ENCODE results near the gene LCK. TPM values are rescaled to one million over a fixed set of nuclear protein-coding genes. Genes with fewer than 3 reads are reported as not detected.

The LCK gene
- polyA plus RNA-seq, 1 of the 3 experiments (the other 2 are of a cell fraction) = not detected

- TF ChIP-seq, protein P1, sequence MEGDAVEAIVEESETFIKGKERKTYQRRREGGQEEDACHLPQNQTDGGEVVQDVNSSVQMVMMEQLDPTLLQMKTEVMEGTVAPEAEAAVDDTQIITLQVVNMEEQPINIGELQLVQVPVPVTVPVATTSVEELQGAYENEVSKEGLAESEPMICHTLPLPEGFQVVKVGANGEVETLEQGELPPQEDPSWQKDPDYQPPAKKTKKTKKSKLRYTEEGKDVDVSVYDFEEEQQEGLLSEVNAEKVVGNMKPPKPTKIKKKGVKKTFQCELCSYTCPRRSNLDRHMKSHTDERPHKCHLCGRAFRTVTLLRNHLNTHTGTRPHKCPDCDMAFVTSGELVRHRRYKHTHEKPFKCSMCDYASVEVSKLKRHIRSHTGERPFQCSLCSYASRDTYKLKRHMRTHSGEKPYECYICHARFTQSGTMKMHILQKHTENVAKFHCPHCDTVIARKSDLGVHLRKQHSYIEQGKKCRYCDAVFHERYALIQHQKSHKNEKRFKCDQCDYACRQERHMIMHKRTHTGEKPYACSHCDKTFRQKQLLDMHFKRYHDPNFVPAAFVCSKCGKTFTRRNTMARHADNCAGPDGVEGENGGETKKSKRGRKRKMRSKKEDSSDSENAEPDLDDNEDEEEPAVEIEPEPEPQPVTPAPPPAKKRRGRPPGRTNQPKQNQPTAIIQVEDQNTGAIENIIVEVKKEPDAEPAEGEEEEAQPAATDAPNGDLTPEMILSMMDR (IDR thresholded peaks at IDR 0.05) = no peak
- TF ChIP-seq GATA2 (CRISPR knock-in tag; IDR thresholded peaks at IDR 0.05) = no peak
- TF ChIP-seq FOSL2 (IDR thresholded peaks at IDR 0.05; ENCODE audit: borderline replicate concordance, low read depth) = no peak
- no peak for TF ChIP-seq RXRA (IDR thresholded peaks at IDR 0.05; ENCODE audit: borderline replicate concordance, low read depth)
- TF ChIP-seq JUND (IDR thresholded peaks at IDR 0.05) = no peak
- TF ChIP-seq RFX5 (IDR thresholded peaks at IDR 0.05; ENCODE audit: low read length) = no peak
These were observed 32.0 kb upstream of the LCK start (continued) for GRCh38 chr1:32219022-32219421.

GRCh38 chr1:32220746-32221580, 30.1 kb upstream of the LCK start:
- peaks cover 8 to 17% of the 10 kb centered on the region in 2 experiments; a peak in 3 of 4 replicates for H3K4me1 ChIP-seq (ENCODE audit: control insufficient read depth in 1 of 2, insufficient read depth in 2 of 2, low read depth in 1 of 2, low read length in 1 of 2)
- CTCF ChIA-PET = interaction anchor here (0.9 to 4.3 kb wide), 3 partner anchors 12 to 27 kb away, joined by 3 to 20 read pairs (median 8); no protein-coding TSS in a partner anchor
- no peak overlapping the region for H2AFZ ChIP-seq (ENCODE audit: low read depth)

More at GRCh38 chr1:32220746-32221580, 30.1 kb upstream of the LCK start:
- H3K4me2 ChIP-seq = peak overlapping the region; percentile 90
- POLR2A ChIA-PET = interaction anchor here (1.4 kb wide), 1 partner anchor 8 kb away, joined by 3 read pairs; no protein-coding TSS in a partner anchor
- H3K36me3 ChIP-seq (replicated peaks in 1 of 2; ENCODE audit: control insufficient read depth in 1 of 2, insufficient read depth in 2 of 2, low read length in 1 of 2) = peaks cover 24% of the 10 kb centered on the region in 2 experiments
- DNase-seq = no peak
- H3K9me3 ChIP-seq = no peaks in the 10 kb centered on the region
- TF ChIP-seq FOXM1 (IDR thresholded peaks at IDR 0.05; ENCODE audit: low read depth) = no peak
- TF ChIP-seq, protein P1 (IDR thresholded peaks at IDR 0.05) = no peak
- no peaks in the 10 kb centered on the region for H4K20me1 ChIP-seq (ENCODE audit: insufficient read depth)
- H3K4me3 ChIP-seq (ENCODE audit: low read depth in 2 of 2, low read length in 1 of 2) = peak overlapping the region; percentile 59 to 79
- WGBS (ENCODE audit: low lambda C conversion rate) = 78% methylated on average over 4 of the region's 4 CpGs
- peak overlapping the region; percentile 99 for H3K9ac ChIP-seq
- H3K27ac ChIP-seq (ENCODE audit: low read depth in 2 of 2, low read length in 1 of 2) = peak overlapping the region; percentile 79 to 83; a peak in 2 of 4 replicates
- H3K79me2 ChIP-seq (ENCODE audit: insufficient read depth) = peaks cover 66% of the 10 kb centered on the region
- no peaks in the 10 kb centered on the region for H3K27me3 ChIP-seq (ENCODE audit: insufficient read depth)
- no peaks in the 10 kb centered on the region for H3K9me2 ChIP-seq
- H3F3A ChIP-seq (replicated peaks; ENCODE audit: insufficient read depth) = peaks cover 3% of the 10 kb centered on the region

Measured in SK-N-SH (cell line).